Panc1 (cell line): Measurements from ENCODE around the gene GPR152. TPM values are rescaled to one million over a fixed set of nuclear protein-coding genes. Genes with fewer than 3 reads are reported as not detected.

Source experiments
- ATAC-seq: fragments of 200-7000 bp; cut with Tn5 transposase; 2 replicates; pipeline ENCODE4 v1.9.1; 2020; ENCODE audit warnings: mild to moderate bottlenecking, moderate library complexity
- Bru-seq: library from RNA; stranded (reverse); fragments of 400-500 nt; gene quantifications from one replicate; lab custom pipeline; 2021; lab: Mats Ljungman, UMichigan
- BruChase-seq, 2 experiments: library from RNA; stranded (reverse); fragments of 400-500 nt; gene quantifications; one replicate each; lab custom pipeline; 2021; lab: Mats Ljungman, UMichigan
- BruUV-seq: library from RNA; stranded (reverse); fragments of 400-500 nt; replicated peaks from 2 replicates; lab custom pipeline; 2021; lab: Mats Ljungman, UMichigan
- CTCF ChIA-PET: fragments of 300-600 bp; sonication (Branson Sonifier 250); formaldehyde crosslinking; loops from one replicate; lab custom pipeline; 2022; ENCODE audit warnings: antibody characterized with exemption; lab: Charles Lee
- POLR2A ChIA-PET: fragments of 300-600 bp; sonication (Branson Sonifier 250); formaldehyde crosslinking; loops from one replicate; lab custom pipeline; 2022; ENCODE audit warnings: antibody characterized with exemption; lab: Charles Lee
- DNase-seq: peaks from one replicate; pipeline ENCODE4 v3.0.0-alpha.2; 2010; ENCODE audit warnings: low read depth, low spot score
- H3K27ac ChIP-seq: 2 replicates; pipeline ENCODE4 v1.5.1; 2011; ENCODE audit warnings: mild to moderate bottlenecking, low read length, inconsistent platforms
- H3K27me3 ChIP-seq: fragments of 200-500 bp; sonication (Bioruptor generic); 2 replicates; pipeline ENCODE4 v1.6.0; 2014; ENCODE audit warnings: low read length, inconsistent platforms; ENCODE audit not compliant: control insufficient read depth, insufficient read depth
- H3K36me3 ChIP-seq: fragments of 200-500 bp; sonication (Bioruptor generic); 2 replicates; pipeline ENCODE4 v1.5.1; 2014; ENCODE audit warnings: inconsistent platforms, mild to moderate bottlenecking, low read length, moderate library complexity; ENCODE audit not compliant: control insufficient read depth, insufficient read depth
- H3K4me1 ChIP-seq: 2 replicates; pipeline ENCODE4 v1.5.1; 2011; ENCODE audit warnings: inconsistent platforms, mild to moderate bottlenecking, low read length, moderate library complexity; ENCODE audit not compliant: control insufficient read depth, insufficient read depth
- H3K4me3 ChIP-seq, 2 experiments: 2 replicates each; pipeline ENCODE4 v1.5.1; 2011 to 2012; ENCODE audit warnings: low read depth in 2 of 2, low read length in 2 of 2, mild to moderate bottlenecking in 2 of 2, inconsistent platforms in 1 of 2, moderate library complexity in 1 of 2
- H3K9me3 ChIP-seq: fragments of 200-500 bp; sonication (Bioruptor generic); 2 replicates; pipeline ENCODE4 v1.5.1; 2014; ENCODE audit warnings: low read depth, mild to moderate bottlenecking, inconsistent platforms, low read length, moderate library complexity; ENCODE audit not compliant: control insufficient read depth, insufficient read depth
- POLR2AphosphoS5 ChIP-seq: IDR thresholded peaks from 2 replicates; pipeline ENCODE4 v1.6.1; 2012; ENCODE audit warnings: mild to moderate bottlenecking, low read depth, low read length, moderate library complexity
- REST ChIP-seq, 2 experiments: IDR thresholded peaks; 2 replicates each; pipeline ENCODE4 v1.6.1; 2011 to 2012; ENCODE audit warnings: low read depth in 2 of 2, control low read depth in 1 of 2, low read length in 1 of 2, mild to moderate bottlenecking in 1 of 2, moderate library complexity in 1 of 2; ENCODE audit not compliant: insufficient read depth in 1 of 2
- SIN3A ChIP-seq: IDR thresholded peaks from 2 replicates; pipeline ENCODE4 v1.6.1; 2012; ENCODE audit warnings: low read depth, mild to moderate bottlenecking, low read length, moderate library complexity, borderline replicate concordance; ENCODE audit not compliant: insufficient read depth
- TCF7L2 ChIP-seq: IDR thresholded peaks from 2 replicates; pipeline ENCODE4 v1.6.1; 2011; ENCODE audit warnings: mild to moderate bottlenecking, low read depth, low read length, inconsistent platforms
- in situ Hi-C: cut with HindIII; loops from 2 replicates; pipeline ENCODE4 v1.10.0; 2016; ENCODE audit warnings: low sequenced_read_pairs, low pct_unique_long_range_greater_than_20kb
- intact Hi-C: fragments of 100-400 bp; cut with micrococcal nuclease; formaldehyde crosslinking; loops from one replicate; pipeline ENCODE4 v1.10.0; 2022; ENCODE audit not compliant: unreplicated experiment
- long read RNA-seq: library from polyadenylated mRNA; unstranded; transcript quantifications from one replicate; pipeline ENCODE4 v2.0.0, GENCODE V29; 2021; ENCODE audit not compliant: unreplicated experiment
- polyA plus RNA-seq: library from polyadenylated mRNA; unstranded; fragments of >200 nt; gene quantifications from one replicate; pipeline ENCODE4 v1.2.1, GENCODE V29; 2012; ENCODE audit warnings: missing spikeins; ENCODE audit not compliant: insufficient read length
- total RNA-seq: library from RNA; stranded (reverse); gene quantifications from one replicate; pipeline ENCODE4 v1.2.1, GENCODE V29; 2021; ENCODE audit not compliant: unreplicated experiment
- TF ChIP-seq, protein P1 (sequence below): fragments of 450-650 bp; IDR thresholded peaks from 2 replicates; pipeline ENCODE4 v1.5.1; 2017; ENCODE audit warnings: mild to moderate bottlenecking

The GPR152 gene
- total RNA-seq, result not detected
- polyA plus RNA-seq, result not detected
- percentile 16 among the genes with signal in this experiment for Bru-seq, nascent RNA
- percentile 17 among the genes with signal in this experiment for BruChase-seq, experiment 1, labeled RNA remaining after a 2-hour chase
- percentile 19 among the genes with signal in this experiment for BruChase-seq, experiment 2, labeled RNA remaining after a 6-hour chase
- long read RNA-seq, result 0 reads

DNA sequence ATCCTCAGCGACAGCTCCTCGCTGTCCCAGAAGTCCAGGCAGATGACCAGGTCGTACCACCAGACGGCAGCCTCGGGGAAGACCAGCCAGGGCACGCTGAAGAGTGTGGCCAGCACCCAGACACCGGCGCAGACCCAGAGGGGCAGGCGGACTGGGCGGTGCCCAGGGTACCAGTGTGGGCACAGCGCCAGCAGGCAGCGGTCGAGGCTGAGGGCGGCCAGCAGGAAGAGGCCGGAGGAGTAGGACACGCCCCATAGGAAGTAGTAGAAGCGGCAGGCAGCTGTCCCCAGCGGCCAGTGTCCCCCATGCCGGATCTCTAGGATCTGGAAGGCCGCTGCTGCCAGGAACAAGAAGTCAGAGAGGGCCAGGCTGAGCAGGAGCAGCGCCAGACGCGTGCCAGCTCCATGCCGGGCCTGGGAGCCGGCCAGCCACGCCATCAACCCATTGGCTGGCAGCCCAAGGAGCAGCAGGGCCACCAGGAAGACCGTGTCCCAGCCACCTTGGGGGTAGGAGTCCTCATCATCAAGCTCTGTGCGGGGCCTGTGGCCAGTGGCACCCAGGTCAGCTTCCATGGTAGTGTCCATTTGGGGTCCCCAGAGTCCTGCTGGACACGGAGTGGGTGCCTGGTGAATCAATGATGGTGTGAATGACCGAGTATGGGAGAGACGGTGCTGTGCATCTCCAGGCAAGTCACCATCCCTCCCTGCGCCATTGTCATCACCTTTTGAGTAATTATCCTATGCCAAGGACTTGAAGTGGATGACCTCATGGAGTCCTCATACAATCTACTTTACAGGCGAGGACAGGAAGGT, at the start of gene GPR152:
Gene GPR152, minus strand, starts transcription at position 589 of the 812 bp plus-strand sequence. Its CDS starts 5 bp downstream, at position 584.
- 0 out of 2 replicates have a peak, but pooled peaks have one; percentile 12 for ATAC-seq
- H3K9me3 ChIP-seq, result no peaks in the 10 kb centered on the region
- ChIA-PET CTCF (no interaction called here), POLR2A (interaction anchor here (0.7 kb wide), 1 partner anchor 51 kb away, joined by 4 read pairs; the partner anchor contains the start of gene PPP1CA)
- no peaks in the 10 kb centered on the region for H3K4me1 ChIP-seq
- no peak for DNase-seq
- intact Hi-C loops (no loop called here), in situ Hi-C loops (no loop called here)
- no peak within 1 kb of the TSS for H3K4me3 ChIP-seq
- TF ChIP-seq, protein P1, sequence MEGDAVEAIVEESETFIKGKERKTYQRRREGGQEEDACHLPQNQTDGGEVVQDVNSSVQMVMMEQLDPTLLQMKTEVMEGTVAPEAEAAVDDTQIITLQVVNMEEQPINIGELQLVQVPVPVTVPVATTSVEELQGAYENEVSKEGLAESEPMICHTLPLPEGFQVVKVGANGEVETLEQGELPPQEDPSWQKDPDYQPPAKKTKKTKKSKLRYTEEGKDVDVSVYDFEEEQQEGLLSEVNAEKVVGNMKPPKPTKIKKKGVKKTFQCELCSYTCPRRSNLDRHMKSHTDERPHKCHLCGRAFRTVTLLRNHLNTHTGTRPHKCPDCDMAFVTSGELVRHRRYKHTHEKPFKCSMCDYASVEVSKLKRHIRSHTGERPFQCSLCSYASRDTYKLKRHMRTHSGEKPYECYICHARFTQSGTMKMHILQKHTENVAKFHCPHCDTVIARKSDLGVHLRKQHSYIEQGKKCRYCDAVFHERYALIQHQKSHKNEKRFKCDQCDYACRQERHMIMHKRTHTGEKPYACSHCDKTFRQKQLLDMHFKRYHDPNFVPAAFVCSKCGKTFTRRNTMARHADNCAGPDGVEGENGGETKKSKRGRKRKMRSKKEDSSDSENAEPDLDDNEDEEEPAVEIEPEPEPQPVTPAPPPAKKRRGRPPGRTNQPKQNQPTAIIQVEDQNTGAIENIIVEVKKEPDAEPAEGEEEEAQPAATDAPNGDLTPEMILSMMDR, result no peak
- no peak for TF ChIP-seq SIN3A
- TF ChIP-seq REST (IDR thresholded peaks at IDR 0.05; ENCODE audit: insufficient read depth in 1 of 2, low read depth in 2 of 2, low read length in 1 of 2), result no peak
- no peak for TF ChIP-seq TCF7L2
- TF ChIP-seq POLR2AphosphoS5, result no peak
- BruUV-seq, result no TSS peak
- no peaks in the 10 kb centered on the region for H3K36me3 ChIP-seq
- no peaks in the 10 kb centered on the region for H3K27me3 ChIP-seq
- no peak within 1 kb of the TSS for H3K27ac ChIP-seq

- Histone ChIP-seq H3K27ac (no peak overlapping the region), H3K36me3 (no peaks in the 10 kb centered on the region; the same call in 1 of the 2 replicates), H3K27me3 (no peaks in the 10 kb centered on the region), H3K4me3 (no peak overlapping the region), H3K4me1 (peaks cover 19% of the 10 kb centered on the region), H3K9me3 (no peaks in the 10 kb centered on the region)
- BruUV-seq, result no TSS peak
- ChIA-PET CTCF (no interaction called here), POLR2A (no interaction called here)
- ATAC-seq (no peak), DNase-seq (no peak)
- intact Hi-C loops, result no loop called here
- no peak for TF ChIP-seq TCF7L2
- no peak for TF ChIP-seq POLR2AphosphoS5
- TF ChIP-seq SIN3A, result no peak
- TF ChIP-seq, protein P1, result no peak
- no peak for TF ChIP-seq REST (IDR thresholded peaks at IDR 0.05; ENCODE audit: insufficient read depth in 1 of 2, low read depth in 2 of 2, low read length in 1 of 2)
- in situ Hi-C loops, result no loop called here
Observed at GRCh38 chr11:67501854-67502253, 49.3 kb upstream of the GPR152 start.
